ENCODE data around the gene TLE7.

DNA sequence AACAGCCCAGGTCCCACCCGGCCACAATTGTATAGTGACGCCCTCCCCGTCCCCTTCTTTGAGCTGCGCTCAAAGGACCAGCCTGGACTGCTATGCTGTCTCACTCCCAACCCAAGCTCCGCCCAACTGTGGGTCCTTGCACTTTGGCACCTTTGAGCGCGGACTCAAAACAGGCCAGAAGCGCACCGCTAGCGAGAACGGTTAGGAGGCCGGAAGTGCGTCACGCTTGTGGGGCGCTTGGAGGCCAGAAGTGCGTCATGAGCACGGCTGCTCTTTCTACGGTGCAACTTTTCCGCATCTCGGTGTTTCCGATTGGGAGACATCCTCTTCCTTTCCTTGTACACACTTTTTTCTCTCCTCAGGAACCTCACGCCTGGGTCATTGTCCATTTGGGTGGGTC is 47.3 kb upstream of the TLE7 start, which contains the start of gene ZNF19:
- TF ChIP-seq, protein P1, sequence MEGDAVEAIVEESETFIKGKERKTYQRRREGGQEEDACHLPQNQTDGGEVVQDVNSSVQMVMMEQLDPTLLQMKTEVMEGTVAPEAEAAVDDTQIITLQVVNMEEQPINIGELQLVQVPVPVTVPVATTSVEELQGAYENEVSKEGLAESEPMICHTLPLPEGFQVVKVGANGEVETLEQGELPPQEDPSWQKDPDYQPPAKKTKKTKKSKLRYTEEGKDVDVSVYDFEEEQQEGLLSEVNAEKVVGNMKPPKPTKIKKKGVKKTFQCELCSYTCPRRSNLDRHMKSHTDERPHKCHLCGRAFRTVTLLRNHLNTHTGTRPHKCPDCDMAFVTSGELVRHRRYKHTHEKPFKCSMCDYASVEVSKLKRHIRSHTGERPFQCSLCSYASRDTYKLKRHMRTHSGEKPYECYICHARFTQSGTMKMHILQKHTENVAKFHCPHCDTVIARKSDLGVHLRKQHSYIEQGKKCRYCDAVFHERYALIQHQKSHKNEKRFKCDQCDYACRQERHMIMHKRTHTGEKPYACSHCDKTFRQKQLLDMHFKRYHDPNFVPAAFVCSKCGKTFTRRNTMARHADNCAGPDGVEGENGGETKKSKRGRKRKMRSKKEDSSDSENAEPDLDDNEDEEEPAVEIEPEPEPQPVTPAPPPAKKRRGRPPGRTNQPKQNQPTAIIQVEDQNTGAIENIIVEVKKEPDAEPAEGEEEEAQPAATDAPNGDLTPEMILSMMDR (IDR thresholded peaks at IDR 0.05; ENCODE audit: low read length), result no peak
- TF ChIP-seq EZH2 (optimal IDR thresholded peaks at IDR 0.05; ENCODE audit: low read depth, low read length), result no peak

All from MM.1S (cell line).